Measurements from ENCODE around the gene CCDC8.
"Not testable (repeated sequence)": the region's sequence is repeated elsewhere in the genome, so short reads cannot be mapped to it uniquely, and the experiment has no call there.

Gene CCDC8

DNA sequence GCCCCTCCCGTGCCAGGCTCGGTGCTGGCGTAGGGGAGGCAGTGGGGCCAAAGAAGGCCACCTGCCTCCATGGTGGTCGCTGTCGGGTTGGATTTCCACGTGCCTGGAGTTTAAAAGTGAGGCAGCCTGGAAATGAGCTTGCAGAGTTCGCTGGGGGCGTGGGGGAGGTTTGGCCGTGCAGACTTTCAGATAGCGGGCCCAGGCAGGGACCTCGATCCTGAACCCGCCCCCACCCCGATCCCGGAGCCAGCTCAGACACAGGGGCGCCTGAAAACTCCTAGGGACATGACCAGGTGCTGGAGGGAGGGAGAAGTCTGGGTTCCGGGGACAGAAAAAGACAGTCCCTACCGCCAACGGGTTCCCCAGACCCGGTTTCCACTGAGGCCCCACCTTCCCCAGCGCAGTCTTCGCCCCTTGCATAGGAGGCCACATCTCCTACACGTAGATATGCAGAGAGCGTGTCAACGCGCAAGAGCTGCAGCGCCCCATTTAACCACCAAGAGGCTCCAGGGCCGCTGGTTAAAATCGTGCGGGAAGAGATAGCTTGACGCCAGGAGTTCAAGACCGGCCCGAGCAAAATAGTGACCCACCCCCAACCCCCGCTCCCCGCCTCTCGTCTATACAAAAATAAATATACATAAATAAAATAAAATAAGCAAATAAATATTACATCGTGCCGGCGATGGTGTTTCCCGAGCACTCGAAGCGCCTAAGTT lies 8.5 kb downstream of the CCDC8 start:
- DNase-seq (ENCODE audit: low read depth, low spot score), result no peak

- DNase-seq (ENCODE audit: low read depth, low spot score), result peak; percentile 82
These were observed 9.2 kb downstream of the CCDC8 start for GRCh38 chr19:46404055-46404752.

DNA sequence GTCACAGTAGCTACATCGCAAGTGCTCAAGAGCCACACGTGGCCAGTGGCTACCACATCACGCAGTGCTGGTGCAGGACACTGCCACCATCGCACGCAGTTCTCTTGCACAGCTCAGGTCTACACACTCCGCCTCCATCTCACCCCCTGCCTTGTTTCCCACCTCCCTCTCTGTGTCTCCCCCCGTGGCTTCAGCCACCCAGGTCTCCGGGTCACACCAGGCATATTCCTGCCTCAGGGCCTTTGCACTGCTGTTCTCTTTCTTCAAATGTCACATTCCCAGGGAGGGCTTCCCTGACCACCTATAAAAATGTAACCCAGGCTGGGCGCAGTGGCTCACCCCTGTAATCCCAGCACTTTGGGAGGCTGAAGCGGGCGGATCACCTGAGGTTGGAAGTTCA lies 10.6 kb downstream of the CCDC8 start:
- no peak for DNase-seq (ENCODE audit: low read depth, low spot score)

- DNase-seq (ENCODE audit: low read depth, low spot score), result not testable (repeated sequence)
These were observed 15.4 kb downstream of the CCDC8 start for GRCh38 chr19:46397801-46398479.

- no peak for DNase-seq (ENCODE audit: low read depth, low spot score)
These were observed 19.0 kb downstream of the CCDC8 start for GRCh38 chr19:46394402-46394797.

DNA sequence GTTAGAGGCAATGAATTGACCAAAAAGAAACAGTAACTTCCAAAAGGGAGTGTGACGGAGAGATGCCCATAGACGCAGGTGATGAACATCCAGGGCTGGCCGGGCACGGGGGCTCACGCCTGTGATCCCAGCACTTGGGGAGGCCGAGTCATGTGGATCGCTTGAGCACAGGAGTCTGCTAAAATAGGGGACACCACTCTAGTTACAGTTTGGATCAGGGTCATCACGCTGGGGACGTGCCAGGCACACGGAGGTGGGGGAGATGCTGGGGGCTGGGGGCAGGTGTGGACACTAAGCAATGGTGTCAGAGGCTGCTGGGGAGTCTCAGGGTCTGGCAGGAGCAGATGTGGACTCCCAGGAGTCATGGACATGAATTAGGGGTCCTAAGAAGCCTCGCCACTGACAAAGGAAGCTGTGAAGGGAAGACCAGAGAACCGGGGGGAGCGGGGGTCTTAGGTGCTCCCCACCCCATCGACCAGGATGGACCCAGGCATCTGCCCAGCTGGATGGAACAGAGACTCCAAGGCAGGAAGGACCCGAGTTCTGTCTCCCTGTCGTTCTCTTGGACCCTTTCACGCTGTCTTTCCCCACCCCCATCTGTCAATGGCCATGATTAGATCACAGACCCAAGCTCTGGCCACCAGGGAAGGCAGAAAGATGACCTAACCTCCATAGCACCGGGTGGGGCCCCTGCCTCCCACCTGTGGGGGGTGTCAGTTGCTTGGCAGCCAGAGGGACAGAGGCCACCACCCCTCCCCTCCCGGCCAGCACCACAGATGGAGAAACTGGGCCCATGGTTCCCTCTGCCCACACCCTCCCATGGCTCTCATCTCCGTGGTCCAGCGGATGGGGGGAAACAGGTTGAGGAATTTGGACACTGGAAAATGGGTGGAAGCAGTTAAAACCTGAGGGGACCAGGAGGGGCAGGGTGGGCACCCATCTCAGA lies 19.6 kb downstream of the CCDC8 start:
- no peak for DNase-seq (ENCODE audit: low read depth, low spot score)

- DNase-seq (ENCODE audit: low read depth, low spot score), result no peak
These were observed 20.5 kb downstream of the CCDC8 start for GRCh38 chr19:46392837-46393236.

DNA sequence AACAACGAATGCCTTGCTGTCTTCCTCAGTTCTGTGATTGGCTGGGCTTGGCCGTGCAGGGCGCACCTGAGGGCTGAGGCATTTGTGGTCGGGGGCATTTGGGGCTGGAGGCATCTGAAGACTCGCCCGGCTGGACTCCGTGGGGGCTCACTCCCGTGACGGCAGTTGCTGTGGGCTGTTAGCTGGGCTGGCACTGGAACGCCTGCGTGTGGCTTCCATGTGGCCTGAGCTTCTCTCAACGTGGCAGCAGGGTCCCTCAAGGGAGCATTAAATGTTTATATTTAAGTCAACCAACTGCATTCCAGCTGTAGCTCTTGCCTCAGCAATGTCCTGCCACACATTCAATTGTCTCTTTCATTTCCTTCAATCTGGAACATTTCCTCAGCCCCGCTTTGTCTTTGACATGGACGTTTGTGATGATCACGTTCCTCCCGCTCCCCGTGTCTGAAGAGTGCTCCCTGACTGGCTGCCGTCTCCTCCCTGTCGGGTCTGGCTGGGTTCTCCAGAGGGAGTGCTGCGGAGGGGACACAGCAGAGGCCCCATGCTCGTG lies 21.0 kb downstream of the CCDC8 start:
- no peak for DNase-seq (ENCODE audit: low read depth, low spot score)

- no peak for DNase-seq (ENCODE audit: low read depth, low spot score)
These were observed 21.8 kb downstream of the CCDC8 start for GRCh38 chr19:46391296-46392251.

- no peak for DNase-seq (ENCODE audit: low read depth, low spot score)
These were observed 22.5 kb downstream of the CCDC8 start for GRCh38 chr19:46390866-46391265.

DNA sequence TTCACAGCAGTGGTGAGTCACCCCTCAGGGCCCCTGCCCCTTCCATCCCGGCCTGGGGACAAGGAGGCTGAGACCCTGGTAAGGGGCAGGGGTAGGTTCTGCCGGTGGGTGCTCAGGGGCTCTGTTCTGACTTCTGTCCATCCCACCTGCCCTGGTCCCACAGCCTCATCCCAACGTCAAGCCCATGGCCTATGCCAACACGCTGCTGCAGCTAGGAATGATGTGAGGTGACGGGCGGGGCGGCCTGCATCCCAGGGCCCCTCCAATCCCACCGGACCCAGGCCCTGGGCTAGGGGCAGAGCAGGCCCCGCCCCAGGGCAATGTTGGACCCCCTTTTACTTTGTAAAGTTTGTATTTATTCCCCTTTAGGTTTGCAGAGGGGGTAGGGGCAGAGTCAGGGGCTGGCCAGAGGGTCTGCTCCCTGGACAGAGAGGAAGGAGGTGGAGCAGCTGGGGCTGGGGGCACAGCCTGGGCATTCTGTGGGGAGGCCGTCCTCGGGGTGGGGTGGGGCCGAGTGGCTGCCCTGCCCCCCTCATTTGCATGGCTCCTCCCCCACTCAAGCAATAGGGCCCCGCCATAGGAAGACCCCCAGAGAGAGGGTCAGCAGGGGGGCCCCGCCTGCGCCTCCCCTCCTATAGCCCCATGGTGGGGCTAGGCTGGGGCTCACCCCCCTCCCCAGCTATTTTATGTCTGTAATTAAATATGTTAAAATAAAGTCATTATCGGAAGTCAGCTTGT lies 23.1 kb downstream of the CCDC8 start:
- DNase-seq (ENCODE audit: low read depth, low spot score), result no peak

DNA sequence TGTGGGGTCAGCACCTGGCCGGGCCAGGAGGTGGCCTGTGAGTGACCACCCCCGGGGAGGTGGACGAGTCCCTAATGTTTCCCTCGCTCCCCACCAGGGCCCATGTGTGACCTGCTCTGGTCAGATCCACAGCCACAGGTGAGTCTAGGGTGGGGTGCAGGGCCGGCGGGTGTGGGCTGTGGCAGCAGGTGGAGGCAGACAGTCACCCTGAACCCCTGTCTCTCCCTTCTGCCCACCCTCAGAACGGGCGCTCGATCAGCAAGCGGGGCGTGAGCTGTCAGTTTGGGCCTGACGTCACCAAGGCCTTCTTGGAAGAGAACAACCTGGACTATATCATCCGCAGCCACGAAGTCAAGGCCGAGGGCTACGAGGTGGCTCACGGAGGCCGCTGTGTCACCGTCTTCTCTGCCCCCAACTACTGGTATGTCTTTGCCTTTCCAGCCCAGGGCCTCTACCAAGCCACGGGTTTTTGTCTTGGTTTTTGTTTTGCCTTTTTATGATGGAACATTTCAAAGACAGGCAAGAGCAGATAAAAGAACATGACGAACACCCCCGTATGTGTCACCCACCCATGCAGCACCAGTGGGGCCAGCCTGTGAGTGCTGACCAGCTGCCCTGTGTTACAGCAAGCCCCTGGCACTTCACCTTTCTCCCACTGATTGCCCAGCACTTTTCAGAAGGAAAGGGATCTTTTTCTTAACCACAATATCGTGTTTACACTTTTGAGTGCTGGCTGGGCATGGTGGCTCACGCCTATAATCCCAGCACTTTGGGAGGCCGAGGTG lies 24.9 kb downstream of the CCDC8 start:
- DNase-seq (ENCODE audit: low read depth, low spot score), result no peak

GRCh38 chr19:46387713-46388130 lies 25.6 kb downstream of the CCDC8 start:
- no peak for DNase-seq (ENCODE audit: low read depth, low spot score)

- no peak for DNase-seq (ENCODE audit: low read depth, low spot score)
These were observed 26.2 kb downstream of the CCDC8 start for GRCh38 chr19:46386996-46387712.

DNA sequence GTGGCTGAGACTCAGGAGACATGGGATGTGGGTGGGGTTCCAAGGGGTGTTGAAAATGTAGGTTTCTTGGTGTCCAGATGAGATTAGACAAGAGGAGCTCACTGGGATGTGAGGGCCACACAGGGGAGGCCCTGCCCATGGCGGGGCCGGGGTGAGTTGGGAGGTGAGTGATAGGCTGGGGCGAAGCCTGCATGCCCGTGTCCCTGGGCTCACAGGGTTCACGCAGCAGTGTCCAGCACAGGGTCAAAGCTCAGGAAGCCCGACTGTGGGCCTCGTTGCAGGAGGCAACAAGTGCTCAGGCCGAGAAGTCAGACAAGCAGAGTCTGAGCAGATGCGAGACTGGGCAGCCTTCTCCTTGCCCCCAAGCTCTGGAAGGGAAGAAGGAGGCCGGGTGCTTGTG lies 27.2 kb downstream of the CCDC8 start:
- no peak for DNase-seq (ENCODE audit: low read depth, low spot score)

DNA sequence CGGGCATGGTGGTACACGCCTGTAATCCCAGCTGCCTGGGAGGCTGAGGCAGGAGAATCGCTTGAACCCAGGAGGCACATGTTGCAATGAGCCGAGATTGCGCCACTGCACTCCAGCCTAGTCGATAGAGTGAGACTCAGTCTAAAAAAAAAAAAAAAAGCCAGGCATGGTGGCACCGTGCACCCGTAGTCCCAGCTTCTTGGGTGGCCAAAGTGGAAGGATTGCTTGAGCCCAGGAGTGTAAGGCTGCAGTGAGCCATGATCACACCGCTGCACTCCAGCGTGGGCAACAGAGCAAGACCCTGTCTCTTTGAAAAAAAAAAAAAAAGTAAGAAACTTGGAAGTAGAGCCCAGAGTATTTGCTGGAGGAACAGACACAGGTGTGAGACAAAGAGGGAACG lies 27.7 kb downstream of the CCDC8 start:
- DNase-seq (ENCODE audit: low read depth, low spot score), result no peak

GRCh38 chr19:46384396-46384795 lies 29.0 kb downstream of the CCDC8 start:
- no peak for DNase-seq (ENCODE audit: low read depth, low spot score)

DNA sequence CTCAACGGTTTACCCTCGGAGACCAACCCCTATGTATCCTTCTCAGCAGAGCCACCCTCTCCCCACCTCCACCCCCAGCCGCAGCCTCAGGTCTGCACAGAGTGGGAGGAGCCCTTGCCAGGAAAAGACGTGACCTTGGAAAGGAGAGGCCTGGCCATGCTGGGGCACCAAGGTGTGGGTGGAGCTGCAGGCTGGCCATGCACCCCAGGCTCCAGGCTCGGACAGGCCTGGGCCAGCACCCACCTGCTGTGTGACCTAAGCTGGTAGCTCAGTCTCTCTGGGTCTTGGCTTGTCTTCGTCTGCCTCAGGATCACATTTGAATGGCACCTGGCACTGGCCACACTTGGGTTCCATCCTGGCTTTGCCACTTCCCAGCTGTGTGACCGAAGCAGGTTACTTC lies 29.5 kb downstream of the CCDC8 start:
- no peak for DNase-seq (ENCODE audit: low read depth, low spot score)
